Measurements from ENCODE around the gene ALDOA.

The ALDOA gene

GRCh38 chr16:30079480-30079879, 13.9 kb downstream of the ALDOA start:
- no peak overlapping the region for H3K4me3 ChIP-seq (ENCODE audit: low read depth, low read length)
- no peak for TF ChIP-seq CTCF (IDR thresholded peaks at IDR 0.05; ENCODE audit: borderline replicate concordance, insufficient read depth, low read depth, low read length)

GRCh38 chr16:30082545-30083090, 17.1 kb downstream of the ALDOA start:
- TF ChIP-seq CTCF (IDR thresholded peaks at IDR 0.05; ENCODE audit: borderline replicate concordance, insufficient read depth, low read depth, low read length) = no peak
- H3K4me3 ChIP-seq (ENCODE audit: low read depth, low read length) = no peak overlapping the region

GRCh38 chr16:30083216-30084055, 17.9 kb downstream of the ALDOA start:
- no peak for TF ChIP-seq CTCF (IDR thresholded peaks at IDR 0.05; ENCODE audit: borderline replicate concordance, insufficient read depth, low read depth, low read length)

GRCh38 chr16:30084096-30084815, 18.7 kb downstream of the ALDOA start:
- TF ChIP-seq CTCF (IDR thresholded peaks at IDR 0.05; ENCODE audit: borderline replicate concordance, insufficient read depth, low read depth, low read length) = no peak
- no peak overlapping the region for H3K4me3 ChIP-seq (ENCODE audit: low read depth, low read length)

More at GRCh38 chr16:30083216-30084055, 17.9 kb downstream of the ALDOA start:
- no peak overlapping the region for H3K4me3 ChIP-seq (ENCODE audit: low read depth, low read length)

GRCh38 chr16:30084816-30085159, 19.2 kb downstream of the ALDOA start:
- no peak overlapping the region for H3K4me3 ChIP-seq (ENCODE audit: low read depth, low read length)
- TF ChIP-seq CTCF (IDR thresholded peaks at IDR 0.05; ENCODE audit: borderline replicate concordance, insufficient read depth, low read depth, low read length) = no peak

GRCh38 chr16:30085247-30085646, 19.7 kb downstream of the ALDOA start:
- no peak overlapping the region for H3K4me3 ChIP-seq (ENCODE audit: low read depth, low read length)
- no peak for TF ChIP-seq CTCF (IDR thresholded peaks at IDR 0.05; ENCODE audit: borderline replicate concordance, insufficient read depth, low read depth, low read length)
